Measurements from ENCODE around the gene ZFP3. TPM values are rescaled to one million over a fixed set of nuclear protein-coding genes. Genes with fewer than 3 reads are reported as not detected.
"Not testable (repeated sequence)": the region's sequence is repeated elsewhere in the genome, so short reads cannot be mapped to it uniquely, and the experiment has no call there.

The ZFP3 gene
- total and polyA plus RNA-seq, 7 experiments from 2014 or later = 1.4 to 14.8 (median 3.7) TPM

DNA sequence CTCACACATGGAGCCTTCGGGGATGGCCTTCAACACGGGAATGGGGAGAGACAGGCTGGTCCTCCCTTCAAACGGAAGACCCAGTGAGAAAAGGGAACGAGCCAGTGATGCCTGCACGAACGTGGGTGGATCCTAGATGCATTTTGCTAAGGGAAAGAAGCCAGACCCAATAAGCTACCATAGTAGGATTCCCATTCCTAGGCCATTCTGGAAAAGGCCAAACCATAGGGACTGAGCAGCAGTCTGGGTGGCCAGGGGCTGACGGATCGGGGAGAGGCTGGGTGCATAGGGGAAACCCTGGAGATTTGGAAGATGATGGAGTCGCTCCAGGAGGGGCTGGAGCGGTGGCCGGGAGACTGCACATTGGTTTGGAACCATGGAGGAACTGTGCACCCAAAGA, 56.3 kb downstream of the ZFP3 start:
- H3K36me3 ChIP-seq (ENCODE audit: control insufficient read depth in 2 of 3, insufficient read depth in 3 of 3, low read length in 3 of 3); H3K9me3 ChIP-seq (ENCODE audit: control insufficient read depth in 2 of 3, low read length in 3 of 3); H3K27me3 Mint-ChIP-seq; CTCF ChIA-PET; H3K27ac ChIP-seq (ENCODE audit: low read depth, low read length); H3K4me3 Mint-ChIP-seq; H3K9me3 Mint-ChIP-seq; H3K4me1 ChIP-seq (ENCODE audit: control insufficient read depth in 2 of 2, insufficient read depth in 2 of 2, low read length in 2 of 2); intact Hi-C loops (cut with micrococcal nuclease); H3K4me1 Mint-ChIP-seq; DNase-seq; H3K27me3 ChIP-seq (ENCODE audit: control insufficient read depth in 2 of 2, insufficient read depth in 2 of 2, low read length in 2 of 2); ATAC-seq; H3K4me3 ChIP-seq (ENCODE audit: low read length); POLR2A ChIA-PET; H3K36me3 Mint-ChIP-seq: not testable (repeated sequence)
- peak overlapping the region in 1 of 9 donors; percentile 36 for H3K27ac Mint-ChIP-seq

DNA sequence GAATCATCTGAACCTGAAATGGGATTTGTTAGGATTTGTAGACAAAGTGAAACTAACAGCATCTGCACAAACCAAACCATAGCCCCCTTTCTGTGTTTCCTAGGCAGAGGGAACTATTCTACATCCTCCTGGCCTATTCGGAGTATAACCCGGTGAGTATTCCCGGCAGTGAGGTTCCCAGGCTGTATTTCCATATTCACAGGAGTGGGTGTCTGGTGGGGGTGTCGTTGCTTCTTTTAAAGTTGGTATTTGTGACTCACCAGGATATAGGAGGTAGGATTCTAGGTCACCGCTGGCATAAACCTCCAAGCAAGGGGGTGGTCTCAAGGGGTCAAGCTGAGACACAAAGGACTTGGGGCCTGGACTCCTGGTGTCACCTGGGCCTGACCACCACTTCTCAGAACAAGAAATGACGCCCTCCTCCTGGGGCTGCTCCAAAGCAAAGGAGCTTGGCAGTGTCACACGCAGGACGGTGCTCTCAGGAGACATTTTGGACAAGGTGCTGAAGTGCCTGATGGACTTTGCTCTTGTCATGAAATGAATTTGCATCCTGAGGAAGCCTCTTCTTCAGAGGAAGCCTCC, 57.0 kb downstream of the ZFP3 start:
- H3K27ac Mint-ChIP-seq; H3K36me3 ChIP-seq (ENCODE audit: control insufficient read depth in 2 of 3, insufficient read depth in 3 of 3, low read length in 3 of 3); H3K27me3 ChIP-seq (ENCODE audit: control insufficient read depth in 2 of 2, insufficient read depth in 2 of 2, low read length in 2 of 2); CTCF ChIA-PET; H3K4me1 Mint-ChIP-seq; H3K9me3 ChIP-seq (ENCODE audit: control insufficient read depth in 2 of 3, low read length in 3 of 3); intact Hi-C loops (cut with micrococcal nuclease); H3K4me1 ChIP-seq (ENCODE audit: control insufficient read depth in 2 of 2, insufficient read depth in 2 of 2, low read length in 2 of 2); ATAC-seq; H3K27me3 Mint-ChIP-seq; H3K4me3 Mint-ChIP-seq; DNase-seq; H3K9me3 Mint-ChIP-seq; POLR2A ChIA-PET; H3K36me3 Mint-ChIP-seq; H3K4me3 ChIP-seq (ENCODE audit: low read length); H3K27ac ChIP-seq (ENCODE audit: low read depth, low read length): not testable (repeated sequence)

DNA sequence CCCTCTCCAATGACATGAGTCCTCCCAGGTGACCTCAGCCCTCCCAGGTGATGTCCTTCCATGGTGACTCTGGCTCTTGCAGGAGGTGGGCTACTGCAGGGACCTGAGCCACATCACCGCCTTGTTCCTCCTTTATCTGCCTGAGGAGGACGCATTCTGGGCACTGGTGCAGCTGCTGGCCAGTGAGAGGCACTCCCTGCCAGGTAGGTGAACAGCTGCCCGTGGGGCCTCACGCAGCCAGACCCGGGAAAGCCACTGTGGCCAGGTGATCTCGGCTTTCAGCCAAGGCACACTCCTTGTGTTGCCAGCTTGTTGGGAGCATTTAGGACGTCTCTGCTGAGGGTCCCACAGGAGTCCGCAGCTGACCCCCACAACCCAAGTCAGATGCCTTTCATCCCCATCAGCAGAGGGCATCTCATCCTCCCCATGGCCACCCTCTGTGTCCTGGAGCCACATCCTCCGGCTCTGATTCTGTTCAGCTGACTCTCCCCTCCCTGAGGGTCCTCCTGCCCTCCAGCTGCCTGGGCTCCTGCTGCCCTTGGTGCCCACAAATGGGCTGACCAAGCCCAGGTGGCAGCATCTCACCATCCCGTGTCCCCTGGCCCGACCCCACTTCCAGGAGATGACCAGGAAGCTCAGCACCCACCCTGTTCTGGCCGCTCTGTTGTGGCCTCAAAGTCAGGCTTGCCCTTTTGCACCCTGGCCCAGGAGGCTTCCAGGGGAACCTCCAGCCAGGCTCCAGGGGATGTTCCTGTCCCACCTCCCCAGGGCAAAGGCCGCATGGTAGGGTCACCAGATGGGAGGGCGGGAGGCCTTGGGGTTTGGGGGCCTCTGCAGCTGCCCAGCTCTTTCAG, 57.7 kb downstream of the ZFP3 start:
- Mint-ChIP-seq H3K9me3 (peaks cover 0 to 2% (median 0%) of the 10 kb centered on the region in 11 donors), H3K27me3 (peaks cover 0 to 2% (median 0%) of the 10 kb centered on the region in 5 donors), H3K4me1 (no peaks in the 10 kb centered on the region), H3K27ac (no peak overlapping the region), H3K36me3 (no peaks in the 10 kb centered on the region), H3K4me3 (no peak overlapping the region)
- intact Hi-C loops (cut with micrococcal nuclease) = no loop called here
- no peaks in the 10 kb centered on the region for H3K36me3 ChIP-seq (ENCODE audit: control insufficient read depth in 2 of 3, insufficient read depth in 3 of 3, low read length in 3 of 3)
- DNase-seq (no peak), ATAC-seq (no peak)
- H3K27me3 ChIP-seq (ENCODE audit: control insufficient read depth in 2 of 2, insufficient read depth in 2 of 2, low read length in 2 of 2) = no peaks in the 10 kb centered on the region
- H3K27ac ChIP-seq (ENCODE audit: low read depth, low read length) = no peak overlapping the region
- CTCF ChIA-PET = no interaction called here
- POLR2A ChIA-PET = no interaction called here
- H3K9me3 ChIP-seq (ENCODE audit: control insufficient read depth in 2 of 3, low read length in 3 of 3) = no peaks in the 10 kb centered on the region
- H3K4me1 ChIP-seq (ENCODE audit: control insufficient read depth in 2 of 2, insufficient read depth in 2 of 2, low read length in 2 of 2) = no peaks in the 10 kb centered on the region
- H3K4me3 ChIP-seq (ENCODE audit: low read length) = no peak overlapping the region

DNA sequence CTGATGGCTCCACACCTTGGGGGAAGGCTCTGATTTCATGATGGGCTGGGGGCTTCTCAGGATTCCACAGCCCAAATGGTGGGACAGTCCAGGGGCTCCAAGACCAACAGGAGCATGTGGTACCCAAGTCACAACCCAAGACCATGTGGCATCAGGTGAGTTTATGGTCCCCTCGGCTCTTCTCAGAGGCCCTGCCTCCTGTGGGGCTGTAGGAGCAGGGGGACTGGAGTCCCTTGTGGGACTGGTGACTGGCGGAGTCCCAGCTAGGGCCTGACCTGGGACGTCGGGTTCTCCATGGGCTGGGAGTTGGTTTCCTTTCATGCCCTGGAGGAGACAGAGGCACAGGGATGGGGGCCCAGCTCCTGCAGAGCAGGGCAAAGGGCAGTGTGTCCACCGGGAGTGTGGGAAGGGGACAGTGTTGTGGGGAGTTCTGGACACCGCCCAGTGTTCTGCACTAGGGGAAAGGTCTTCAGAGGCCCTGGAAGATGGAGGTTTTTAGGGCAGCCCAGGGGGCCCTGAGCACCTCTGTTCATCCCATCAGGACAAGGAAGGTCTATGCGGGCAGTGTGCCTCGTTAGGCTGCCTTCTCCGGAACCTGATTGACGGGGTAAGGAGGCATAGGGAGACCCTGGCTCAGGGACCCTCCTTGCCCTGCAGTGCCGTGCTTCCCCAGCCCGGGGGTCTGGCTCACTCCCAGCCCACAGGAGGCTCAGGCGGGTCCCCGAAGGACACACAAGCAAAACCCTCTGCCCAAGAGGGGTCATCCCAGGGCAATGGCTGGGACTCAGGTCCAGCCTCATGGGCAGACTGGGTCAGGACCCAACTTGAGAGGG, 58.5 kb downstream of the ZFP3 start:
- H3K9me3 ChIP-seq (ENCODE audit: control insufficient read depth in 2 of 3, low read length in 3 of 3); H3K4me3 Mint-ChIP-seq; H3K9me3 Mint-ChIP-seq; H3K4me1 Mint-ChIP-seq; H3K36me3 ChIP-seq (ENCODE audit: control insufficient read depth in 2 of 3, insufficient read depth in 3 of 3, low read length in 3 of 3); H3K27ac Mint-ChIP-seq; POLR2A ChIA-PET; H3K27ac ChIP-seq (ENCODE audit: low read depth, low read length); H3K36me3 Mint-ChIP-seq; H3K4me1 ChIP-seq (ENCODE audit: control insufficient read depth in 2 of 2, insufficient read depth in 2 of 2, low read length in 2 of 2); H3K4me3 ChIP-seq (ENCODE audit: low read length); intact Hi-C loops (cut with micrococcal nuclease); H3K27me3 Mint-ChIP-seq; DNase-seq; CTCF ChIA-PET; H3K27me3 ChIP-seq (ENCODE audit: control insufficient read depth in 2 of 2, insufficient read depth in 2 of 2, low read length in 2 of 2); ATAC-seq: not testable (repeated sequence)

DNA sequence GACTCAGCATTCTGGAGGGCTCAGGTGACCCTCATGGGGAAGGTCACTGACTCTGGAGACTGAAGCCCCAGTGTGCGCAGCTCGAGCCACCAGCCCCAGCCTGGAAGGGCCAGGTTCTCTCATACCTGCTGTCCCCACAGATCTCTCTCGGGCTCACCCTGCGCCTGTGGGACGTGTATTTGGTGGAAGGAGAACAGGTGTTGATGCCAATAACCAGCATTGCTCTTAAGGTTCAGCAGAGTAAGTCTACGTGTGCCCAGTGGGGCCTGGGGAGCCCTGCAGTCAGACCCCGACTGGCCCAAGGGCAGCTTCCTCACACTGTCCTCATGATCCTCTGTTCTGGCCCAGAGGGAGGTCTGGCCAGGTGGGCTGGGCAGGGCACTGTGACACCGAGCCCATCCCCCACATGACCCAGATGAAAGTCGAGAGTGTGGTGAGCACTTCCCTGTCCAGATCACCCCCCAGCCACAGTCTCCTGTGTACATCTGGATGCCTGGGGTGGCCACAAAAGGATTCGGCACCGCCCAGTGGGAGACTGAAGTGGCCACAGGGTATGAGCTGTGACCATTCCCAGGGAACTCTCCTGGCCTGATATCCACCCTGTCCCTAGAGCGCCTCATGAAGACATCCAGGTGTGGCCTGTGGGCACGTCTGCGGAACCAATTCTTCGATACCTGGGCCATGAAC, 59.4 kb downstream of the ZFP3 start:
- H3K9me3 ChIP-seq (ENCODE audit: control insufficient read depth in 2 of 3, low read length in 3 of 3); H3K9me3 Mint-ChIP-seq; H3K27me3 ChIP-seq (ENCODE audit: control insufficient read depth in 2 of 2, insufficient read depth in 2 of 2, low read length in 2 of 2); H3K4me3 ChIP-seq (ENCODE audit: low read length); H3K4me1 ChIP-seq (ENCODE audit: control insufficient read depth in 2 of 2, insufficient read depth in 2 of 2, low read length in 2 of 2); H3K27ac Mint-ChIP-seq; H3K27ac ChIP-seq (ENCODE audit: low read depth, low read length); H3K27me3 Mint-ChIP-seq; H3K4me1 Mint-ChIP-seq; ATAC-seq; H3K36me3 ChIP-seq (ENCODE audit: control insufficient read depth in 2 of 3, insufficient read depth in 3 of 3, low read length in 3 of 3); H3K4me3 Mint-ChIP-seq; CTCF ChIA-PET; H3K36me3 Mint-ChIP-seq; POLR2A ChIA-PET; DNase-seq; intact Hi-C loops (cut with micrococcal nuclease): not testable (repeated sequence)

DNA sequence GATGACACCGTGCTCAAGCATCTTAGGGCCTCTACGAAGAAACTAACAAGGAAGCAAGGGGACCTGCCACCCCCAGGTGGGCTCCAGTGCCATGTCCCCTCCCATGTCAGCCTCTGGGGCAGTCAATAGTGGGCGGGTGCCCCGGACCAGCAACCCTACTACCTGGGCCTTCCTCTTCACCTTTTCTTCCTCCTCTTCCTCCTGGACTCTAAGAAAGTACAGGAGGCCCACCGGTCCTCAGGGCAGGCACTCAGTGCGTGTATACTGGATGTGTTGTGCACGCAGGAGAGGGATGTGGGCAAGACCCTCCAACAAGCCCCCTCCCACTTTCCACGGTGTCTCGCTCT, 59.9 kb downstream of the ZFP3 start:
- CTCF ChIA-PET, H3K36me3 Mint-ChIP-seq: not testable (repeated sequence)

More for the DNA sequence above, 59.9 kb downstream of the ZFP3 start:
- H3K9me3 ChIP-seq (ENCODE audit: control insufficient read depth in 2 of 3, low read length in 3 of 3); H3K27ac ChIP-seq (ENCODE audit: low read depth, low read length); intact Hi-C loops (cut with micrococcal nuclease); H3K4me3 ChIP-seq (ENCODE audit: low read length); H3K27ac Mint-ChIP-seq; ATAC-seq; DNase-seq; POLR2A ChIA-PET; H3K9me3 Mint-ChIP-seq; H3K36me3 ChIP-seq (ENCODE audit: control insufficient read depth in 2 of 3, insufficient read depth in 3 of 3, low read length in 3 of 3); H3K4me3 Mint-ChIP-seq; H3K27me3 Mint-ChIP-seq; H3K27me3 ChIP-seq (ENCODE audit: control insufficient read depth in 2 of 2, insufficient read depth in 2 of 2, low read length in 2 of 2); H3K4me1 Mint-ChIP-seq; H3K4me1 ChIP-seq (ENCODE audit: control insufficient read depth in 2 of 2, insufficient read depth in 2 of 2, low read length in 2 of 2): not testable (repeated sequence)
